ENCODE results near the gene WASF1. TPM values are rescaled to one million over a fixed set of nuclear protein-coding genes. Genes with fewer than 3 reads are reported as not detected.

Gene WASF1
- 1 to 10 TPM; 1.9 to 7.1 (median 5.9) TPM for total RNA-seq

GRCh38 chr6:110179406-110180227, at the start of gene WASF1:
TSS of gene WASF1 (minus strand) at chr6:110179670. CDS start at chr6:110127601, 52,069 bp downstream.
- peak within 1 kb of the TSS; percentile 86 to 90 (median 88) for H3K27ac ChIP-seq
- peak within 1 kb of the TSS; percentile 73 to 84 (median 80) for H3K4me3 ChIP-seq
- peaks cover 3% of the 10 kb centered on the region for H3K27me3 ChIP-seq
- in situ Hi-C loops (cut with MboI; ENCODE audit: low pct_ligation_motif_present in 1 of 4, low pct_unique_long_range_greater_than_20kb in 1 of 4, low sequenced_read_pairs in 3 of 4): loop anchor here in 2 of 4 donors (10.0 kb wide), 1 partner anchor 215 kb away; no protein-coding TSS in a partner anchor
- peak in 2 of 3 donors; percentile 7 to 31 for TF ChIP-seq POLR2AphosphoS5 (IDR thresholded peaks at IDR 0.05)
- no peak for TF ChIP-seq EP300 (IDR thresholded peaks at IDR 0.05; ENCODE audit: low read depth)
- peak; percentile 94 for DNase-seq
- WGBS, 2 donors (ENCODE audit: low coverage in 1 of 2): 0% methylated on average over 7 to 56 of the region's 62 CpGs
- H3K4me1 ChIP-seq: peaks cover 14 to 46% (median 30%) of the 10 kb centered on the region in 4 donors
- no peaks in the 10 kb centered on the region for H3K9me3 ChIP-seq
- intact Hi-C loops (cut with DNase I; ENCODE audit: low total_unique reads): loop anchor here (2.0 kb wide), 1 partner anchor 211 kb away; no protein-coding TSS in a partner anchor
- H3K36me3 ChIP-seq: no peaks in the 10 kb centered on the region

GRCh38 chr6:110226261-110226660, 46.8 kb upstream of the WASF1 start:
- WGBS, 2 donors (ENCODE audit: low coverage in 1 of 2): 63 to 90% methylated on average over 1 of the region's 1 CpG
- peaks cover 0 to 27% (median 5%) of the 10 kb centered on the region in 4 donors for H3K36me3 ChIP-seq
- no peak overlapping the region for H3K4me3 ChIP-seq
- no peaks in the 10 kb centered on the region for H3K9me3 ChIP-seq
- TF ChIP-seq, protein P1, sequence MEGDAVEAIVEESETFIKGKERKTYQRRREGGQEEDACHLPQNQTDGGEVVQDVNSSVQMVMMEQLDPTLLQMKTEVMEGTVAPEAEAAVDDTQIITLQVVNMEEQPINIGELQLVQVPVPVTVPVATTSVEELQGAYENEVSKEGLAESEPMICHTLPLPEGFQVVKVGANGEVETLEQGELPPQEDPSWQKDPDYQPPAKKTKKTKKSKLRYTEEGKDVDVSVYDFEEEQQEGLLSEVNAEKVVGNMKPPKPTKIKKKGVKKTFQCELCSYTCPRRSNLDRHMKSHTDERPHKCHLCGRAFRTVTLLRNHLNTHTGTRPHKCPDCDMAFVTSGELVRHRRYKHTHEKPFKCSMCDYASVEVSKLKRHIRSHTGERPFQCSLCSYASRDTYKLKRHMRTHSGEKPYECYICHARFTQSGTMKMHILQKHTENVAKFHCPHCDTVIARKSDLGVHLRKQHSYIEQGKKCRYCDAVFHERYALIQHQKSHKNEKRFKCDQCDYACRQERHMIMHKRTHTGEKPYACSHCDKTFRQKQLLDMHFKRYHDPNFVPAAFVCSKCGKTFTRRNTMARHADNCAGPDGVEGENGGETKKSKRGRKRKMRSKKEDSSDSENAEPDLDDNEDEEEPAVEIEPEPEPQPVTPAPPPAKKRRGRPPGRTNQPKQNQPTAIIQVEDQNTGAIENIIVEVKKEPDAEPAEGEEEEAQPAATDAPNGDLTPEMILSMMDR (IDR thresholded peaks at IDR 0.05): no peak
- TF ChIP-seq EP300 (IDR thresholded peaks at IDR 0.05; ENCODE audit: low read depth): no peak
- TF ChIP-seq POLR2A (IDR thresholded peaks at IDR 0.05): no peak
- TF ChIP-seq POLR2AphosphoS5 (IDR thresholded peaks at IDR 0.05): no peak
- H3K27ac ChIP-seq: no peak overlapping the region
- DNase-seq: no peak
- intact Hi-C loops (cut with DNase I; ENCODE audit: low total_unique reads) (no loop called here), in situ Hi-C loops (cut with MboI; ENCODE audit: low pct_ligation_motif_present in 1 of 4, low pct_unique_long_range_greater_than_20kb in 1 of 4, low sequenced_read_pairs in 3 of 4) (no loop called here)
- no peaks in the 10 kb centered on the region for H3K4me1 ChIP-seq
- H3K27me3 ChIP-seq: no peaks in the 10 kb centered on the region

- in situ Hi-C loops (cut with MboI; ENCODE audit: low pct_ligation_motif_present in 1 of 4, low pct_unique_long_range_greater_than_20kb in 1 of 4, low sequenced_read_pairs in 3 of 4): no loop called here
Measured at GRCh38 chr6:110221738-110222137, 42.3 kb upstream of the WASF1 start.

GRCh38 chr6:110217266-110217665, 37.8 kb upstream of the WASF1 start:
- H3K4me1 ChIP-seq: no peaks in the 10 kb centered on the region

More at GRCh38 chr6:110221738-110222137, 42.3 kb upstream of the WASF1 start:
- Histone ChIP-seq H3K9me3 (no peaks in the 10 kb centered on the region), H3K36me3 (peaks cover 0 to 40% (median 12%) of the 10 kb centered on the region in 4 donors), H3K4me3 (no peak overlapping the region), H3K27ac (no peak overlapping the region), H3K4me1 (no peaks in the 10 kb centered on the region), H3K27me3 (no peaks in the 10 kb centered on the region)
- no peak for DNase-seq
- TF ChIP-seq EP300 (IDR thresholded peaks at IDR 0.05; ENCODE audit: low read depth): no peak
- TF ChIP-seq POLR2A (IDR thresholded peaks at IDR 0.05): no peak
- TF ChIP-seq, protein P1 (IDR thresholded peaks at IDR 0.05): no peak
- TF ChIP-seq POLR2AphosphoS5 (IDR thresholded peaks at IDR 0.05): no peak
- intact Hi-C loops (cut with DNase I; ENCODE audit: low total_unique reads): no loop called here

More at GRCh38 chr6:110217266-110217665, 37.8 kb upstream of the WASF1 start:
- Histone ChIP-seq H3K9me3 (no peaks in the 10 kb centered on the region), H3K4me3 (no peak overlapping the region), H3K27me3 (no peaks in the 10 kb centered on the region), H3K27ac (no peak overlapping the region), H3K36me3 (peaks cover 0 to 70% (median 15%) of the 10 kb centered on the region in 4 donors)
- intact Hi-C loops (cut with DNase I; ENCODE audit: low total_unique reads) (no loop called here), in situ Hi-C loops (cut with MboI; ENCODE audit: low pct_ligation_motif_present in 1 of 4, low pct_unique_long_range_greater_than_20kb in 1 of 4, low sequenced_read_pairs in 3 of 4) (no loop called here)
- TF ChIP-seq, protein P1 (IDR thresholded peaks at IDR 0.05): no peak
- TF ChIP-seq POLR2AphosphoS5 (IDR thresholded peaks at IDR 0.05): no peak
- TF ChIP-seq EP300 (IDR thresholded peaks at IDR 0.05; ENCODE audit: low read depth): no peak
- no peak for TF ChIP-seq POLR2A (IDR thresholded peaks at IDR 0.05)
- no peak for DNase-seq
- 71 to 87% methylated on average over 1 to 2 of the region's 2 CpGs for WGBS, 2 donors (ENCODE audit: low coverage in 1 of 2)
